ENCODE results near the gene CDH20.

DNA sequence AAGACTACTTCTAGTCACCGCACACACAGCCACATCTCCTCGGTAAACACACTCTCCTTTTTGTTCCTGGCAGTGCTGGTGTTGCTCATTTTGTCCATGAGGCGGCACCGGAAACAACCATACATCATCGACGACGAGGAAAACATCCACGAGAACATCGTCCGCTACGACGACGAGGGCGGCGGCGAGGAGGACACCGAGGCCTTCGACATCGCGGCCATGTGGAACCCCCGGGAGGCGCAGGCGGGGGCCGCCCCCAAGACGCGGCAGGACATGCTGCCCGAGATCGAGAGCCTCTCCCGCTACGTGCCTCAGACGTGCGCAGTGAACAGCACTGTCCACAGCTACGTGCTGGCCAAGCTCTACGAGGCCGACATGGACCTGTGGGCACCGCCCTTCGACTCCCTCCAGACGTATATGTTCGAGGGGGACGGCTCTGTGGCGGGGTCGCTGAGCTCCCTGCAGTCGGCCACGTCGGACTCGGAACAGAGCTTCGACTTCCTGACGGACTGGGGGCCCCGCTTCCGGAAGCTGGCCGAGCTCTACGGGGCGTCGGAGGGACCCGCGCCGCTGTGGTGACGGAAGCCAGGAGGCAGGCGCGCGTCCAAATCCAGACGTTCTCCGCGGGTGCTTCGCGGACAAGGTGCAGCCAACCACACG is 221.0 kb downstream of the CDH20 start:
- TF ChIP-seq CTCF (IDR thresholded peaks at IDR 0.05; ENCODE audit: insufficient read depth, low read length, poor library complexity, severe bottlenecking) (no peak), EZH2phosphoT487 (conservative IDR thresholded peaks at IDR 0.05; ENCODE audit: low read length) (no peak)
